ENCODE measurements around the gene FAM131C.
"Not testable (repeated sequence)": the region's sequence is repeated elsewhere in the genome, so short reads cannot be mapped to it uniquely, and the experiment has no call there.

The FAM131C gene

DNA sequence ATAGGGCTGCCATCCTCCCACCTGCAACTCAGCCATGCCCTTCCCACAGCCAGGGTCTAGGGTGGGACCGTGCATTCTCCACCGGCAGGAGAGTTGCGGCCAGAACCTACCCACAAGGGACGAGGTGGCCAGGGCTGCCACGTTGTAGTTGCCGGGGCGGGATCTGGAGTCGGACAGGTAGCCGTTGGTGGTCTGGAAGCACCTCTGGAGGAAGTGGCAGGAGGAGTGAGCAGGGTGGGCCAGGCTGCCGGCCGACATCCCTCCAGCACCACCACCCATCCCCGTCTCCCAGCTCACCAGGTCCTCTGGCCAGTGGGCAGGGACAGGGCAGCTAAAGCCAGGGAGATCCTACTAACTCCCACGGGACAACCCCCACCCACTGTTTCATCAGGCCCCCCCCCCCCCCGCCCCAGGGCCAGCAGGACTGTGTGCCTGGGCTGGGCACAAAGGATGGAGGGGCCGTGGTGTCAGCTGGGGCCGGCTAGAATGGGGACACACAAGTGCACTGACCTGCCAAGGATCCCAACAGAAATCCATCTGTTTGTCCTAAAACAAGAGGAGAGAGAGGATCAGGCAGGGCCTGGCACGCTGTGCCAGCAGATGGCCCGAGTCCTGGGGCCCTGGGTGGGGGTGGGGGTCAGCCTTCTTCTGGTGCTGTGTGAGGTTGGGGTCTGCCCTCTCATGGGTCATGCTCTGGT, 11.3 kb downstream of the FAM131C start:
- WGBS (ENCODE audit: insufficient coverage) = 83% methylated on average over 3 of the region's 18 CpGs
- H3K27ac ChIP-seq (ENCODE audit: insufficient read depth in 1 of 2, low read depth in 1 of 2, low read length in 2 of 2, poor library complexity in 1 of 2, severe bottlenecking in 2 of 2); CTCF ChIA-PET; DNase-seq; POLR2A ChIA-PET; H3K4me1 ChIP-seq (ENCODE audit: control extremely low read depth in 1 of 4, control insufficient read depth in 4 of 4, insufficient read depth in 4 of 4, low read length in 3 of 4); H3K36me3 ChIP-seq (ENCODE audit: control insufficient read depth in 4 of 4, insufficient read depth in 4 of 4, low read length in 3 of 4); H3K4me3 ChIP-seq (ENCODE audit: control insufficient read depth in 1 of 7, extremely low read depth in 1 of 7, insufficient read depth in 4 of 7, low read depth in 2 of 7, low read length in 6 of 7); H3K9me3 ChIP-seq (ENCODE audit: control extremely low read depth in 1 of 5, control insufficient read depth in 4 of 5, insufficient read depth in 2 of 5, low read depth in 1 of 5, low read length in 4 of 5): not testable (repeated sequence)
- H3K27me3 ChIP-seq (replicated peaks in 2 of 5; ENCODE audit: control insufficient read depth in 4 of 5, insufficient read depth in 5 of 5, low read length in 4 of 5) = peaks cover 0 to 22% (median 8%) of the 10 kb centered on the region in 5 experiments

DNA sequence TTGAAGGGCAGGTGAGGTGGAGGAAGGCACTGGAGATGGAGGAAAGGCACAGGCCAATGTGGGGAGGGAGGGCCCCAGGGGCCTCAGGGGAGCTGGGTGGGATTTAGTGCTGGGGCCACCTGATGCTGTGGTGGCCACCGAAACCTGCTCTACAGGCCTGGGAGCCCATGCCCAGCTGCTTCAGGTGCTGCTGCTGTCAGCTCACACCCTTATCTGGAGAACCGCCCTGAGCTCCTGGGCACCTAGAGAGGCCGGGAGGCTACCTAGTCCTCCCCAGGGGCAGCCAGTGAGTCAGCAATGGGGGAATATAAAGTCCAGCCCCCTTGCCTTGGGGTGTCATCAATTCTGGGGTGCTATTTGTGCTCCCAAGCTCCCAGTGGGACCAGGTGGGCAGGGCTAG, 12.2 kb downstream of the FAM131C start:
- no peak for DNase-seq
- ChIA-PET CTCF (no interaction called here), POLR2A (no interaction called here)
- Histone ChIP-seq H3K27me3 (replicated peaks in 2 of 5; ENCODE audit: control insufficient read depth in 4 of 5, insufficient read depth in 5 of 5, low read length in 4 of 5) (peaks cover 0 to 22% (median 8%) of the 10 kb centered on the region in 5 experiments), H3K27ac (ENCODE audit: insufficient read depth in 1 of 2, low read depth in 1 of 2, low read length in 2 of 2, poor library complexity in 1 of 2, severe bottlenecking in 2 of 2) (no peak overlapping the region), H3K36me3 (ENCODE audit: control insufficient read depth in 4 of 4, insufficient read depth in 4 of 4, low read length in 3 of 4) (no peaks in the 10 kb centered on the region), H3K4me3 (ENCODE audit: control insufficient read depth in 1 of 7, extremely low read depth in 1 of 7, insufficient read depth in 4 of 7, low read depth in 2 of 7, low read length in 6 of 7) (no peak overlapping the region), H3K4me1 (ENCODE audit: control extremely low read depth in 1 of 4, control insufficient read depth in 4 of 4, insufficient read depth in 4 of 4, low read length in 3 of 4) (peaks cover 0 to 7% (median 2%) of the 10 kb centered on the region in 4 experiments), H3K9me3 (ENCODE audit: control extremely low read depth in 1 of 5, control insufficient read depth in 4 of 5, insufficient read depth in 2 of 5, low read depth in 1 of 5, low read length in 4 of 5) (no peaks in the 10 kb centered on the region)
- WGBS (ENCODE audit: insufficient coverage) = 100% methylated on average over 3 of the region's 3 CpGs

GRCh38 chr1:16058394-16059120, 14.9 kb downstream of the FAM131C start:
- H3K27me3 ChIP-seq (replicated peaks in 2 of 5; ENCODE audit: control insufficient read depth in 4 of 5, insufficient read depth in 5 of 5, low read length in 4 of 5); H3K4me3 ChIP-seq (ENCODE audit: control insufficient read depth in 1 of 7, extremely low read depth in 1 of 7, insufficient read depth in 4 of 7, low read depth in 2 of 7, low read length in 6 of 7); DNase-seq; H3K27ac ChIP-seq (ENCODE audit: insufficient read depth in 1 of 2, low read depth in 1 of 2, low read length in 2 of 2, poor library complexity in 1 of 2, severe bottlenecking in 2 of 2); H3K9me3 ChIP-seq (ENCODE audit: control extremely low read depth in 1 of 5, control insufficient read depth in 4 of 5, insufficient read depth in 2 of 5, low read depth in 1 of 5, low read length in 4 of 5); H3K36me3 ChIP-seq (ENCODE audit: control insufficient read depth in 4 of 4, insufficient read depth in 4 of 4, low read length in 3 of 4): not testable (repeated sequence)
- WGBS (ENCODE audit: insufficient coverage) = 91% methylated on average over 4 of the region's 20 CpGs
- peaks cover 0 to 13% (median 7%) of the 10 kb centered on the region in 4 experiments for H3K4me1 ChIP-seq (ENCODE audit: control extremely low read depth in 1 of 4, control insufficient read depth in 4 of 4, insufficient read depth in 4 of 4, low read length in 3 of 4)
- ChIA-PET CTCF (interaction anchor here (1.2 kb wide), 1 partner anchor 48 kb away, joined by 5 read pairs; no protein-coding TSS in a partner anchor), POLR2A (interaction anchor here (0.6 kb wide), 1 partner anchor 10 kb away, joined by 3 read pairs; no protein-coding TSS in a partner anchor)

DNA sequence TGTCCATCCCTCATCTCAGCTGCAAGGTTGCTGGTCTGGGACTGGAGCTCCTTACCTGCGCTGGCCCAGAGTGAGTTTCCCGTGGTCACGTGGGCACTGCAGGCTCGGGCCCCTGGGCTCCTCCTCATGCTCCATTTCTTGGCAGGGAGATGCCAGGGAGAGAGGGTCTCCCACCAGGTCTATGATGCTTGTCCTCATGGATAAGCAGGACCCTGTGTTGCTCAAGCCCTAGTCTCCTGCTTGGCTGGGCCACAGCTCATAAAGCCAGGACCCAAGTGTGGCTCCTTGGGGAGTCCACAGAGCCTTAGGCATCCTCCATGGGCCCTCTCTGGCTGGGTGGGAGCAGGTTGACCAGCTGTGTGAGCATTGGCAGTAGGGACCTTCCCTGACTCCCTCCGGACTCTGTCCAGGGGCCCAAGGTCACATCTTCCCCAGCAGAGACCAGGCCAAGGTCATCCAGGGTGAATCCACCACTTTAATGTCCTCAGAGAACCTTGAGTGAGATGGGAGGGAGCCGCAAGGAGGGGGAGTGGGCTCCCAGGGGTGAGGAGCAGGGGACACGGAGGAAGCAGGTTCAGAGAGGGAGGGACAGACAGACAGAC, 16.0 kb downstream of the FAM131C start:
- H3K27me3 ChIP-seq (replicated peaks in 2 of 5; ENCODE audit: control insufficient read depth in 4 of 5, insufficient read depth in 5 of 5, low read length in 4 of 5); H3K4me3 ChIP-seq (ENCODE audit: control insufficient read depth in 1 of 7, extremely low read depth in 1 of 7, insufficient read depth in 4 of 7, low read depth in 2 of 7, low read length in 6 of 7); DNase-seq; H3K9me3 ChIP-seq (ENCODE audit: control extremely low read depth in 1 of 5, control insufficient read depth in 4 of 5, insufficient read depth in 2 of 5, low read depth in 1 of 5, low read length in 4 of 5); H3K27ac ChIP-seq (ENCODE audit: insufficient read depth in 1 of 2, low read depth in 1 of 2, low read length in 2 of 2, poor library complexity in 1 of 2, severe bottlenecking in 2 of 2); POLR2A ChIA-PET; H3K36me3 ChIP-seq (ENCODE audit: control insufficient read depth in 4 of 4, insufficient read depth in 4 of 4, low read length in 3 of 4): not testable (repeated sequence)
- CTCF ChIA-PET = interaction anchor here (0.7 to 1.4 kb wide), 7 partner anchors 16 to 242 kb away, joined by 3 to 10 read pairs (median 4); partner anchors contain the start of gene FAM131C
- 83% methylated on average over 4 of the region's 7 CpGs for WGBS (ENCODE audit: insufficient coverage)
- H3K4me1 ChIP-seq (ENCODE audit: control extremely low read depth in 1 of 4, control insufficient read depth in 4 of 4, insufficient read depth in 4 of 4, low read length in 3 of 4) = peaks cover 0 to 13% (median 8%) of the 10 kb centered on the region in 4 experiments

DNA sequence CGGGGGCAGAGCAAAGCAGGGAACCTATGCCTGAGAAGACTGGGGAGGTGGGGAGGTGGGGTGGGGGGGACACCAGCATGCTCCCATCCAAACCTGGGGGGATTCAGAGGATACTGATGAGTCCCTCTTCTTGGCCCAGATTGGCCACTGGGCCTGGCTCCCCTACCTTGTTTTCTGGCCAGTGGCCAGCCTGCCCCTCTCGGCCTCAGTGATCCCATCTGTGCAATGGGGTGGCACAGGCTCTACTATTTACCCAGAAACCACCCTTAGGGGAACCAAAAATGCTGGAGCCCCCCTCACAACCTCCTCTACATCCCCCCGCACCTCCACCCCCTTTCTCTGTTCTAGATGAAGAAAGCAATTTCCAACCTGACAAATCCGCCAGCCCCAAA, 16.9 kb downstream of the FAM131C start:
- WGBS (ENCODE audit: insufficient coverage) = 80% methylated on average over 1 of the region's 4 CpGs
- H3K4me1 ChIP-seq (ENCODE audit: control extremely low read depth in 1 of 4, control insufficient read depth in 4 of 4, insufficient read depth in 4 of 4, low read length in 3 of 4) = peaks cover 0 to 13% (median 8%) of the 10 kb centered on the region in 4 experiments
- H3K36me3 ChIP-seq (ENCODE audit: control insufficient read depth in 4 of 4, insufficient read depth in 4 of 4, low read length in 3 of 4); H3K4me3 ChIP-seq (ENCODE audit: control insufficient read depth in 1 of 7, extremely low read depth in 1 of 7, insufficient read depth in 4 of 7, low read depth in 2 of 7, low read length in 6 of 7); POLR2A ChIA-PET; H3K27me3 ChIP-seq (replicated peaks in 2 of 5; ENCODE audit: control insufficient read depth in 4 of 5, insufficient read depth in 5 of 5, low read length in 4 of 5); H3K9me3 ChIP-seq (ENCODE audit: control extremely low read depth in 1 of 5, control insufficient read depth in 4 of 5, insufficient read depth in 2 of 5, low read depth in 1 of 5, low read length in 4 of 5); H3K27ac ChIP-seq (ENCODE audit: insufficient read depth in 1 of 2, low read depth in 1 of 2, low read length in 2 of 2, poor library complexity in 1 of 2, severe bottlenecking in 2 of 2); DNase-seq: not testable (repeated sequence)
- CTCF ChIA-PET = interaction anchor here (1.1 to 1.4 kb wide), 4 partner anchors 19 to 242 kb away, joined by 3 to 10 read pairs (median 6); no protein-coding TSS in a partner anchor

DNA sequence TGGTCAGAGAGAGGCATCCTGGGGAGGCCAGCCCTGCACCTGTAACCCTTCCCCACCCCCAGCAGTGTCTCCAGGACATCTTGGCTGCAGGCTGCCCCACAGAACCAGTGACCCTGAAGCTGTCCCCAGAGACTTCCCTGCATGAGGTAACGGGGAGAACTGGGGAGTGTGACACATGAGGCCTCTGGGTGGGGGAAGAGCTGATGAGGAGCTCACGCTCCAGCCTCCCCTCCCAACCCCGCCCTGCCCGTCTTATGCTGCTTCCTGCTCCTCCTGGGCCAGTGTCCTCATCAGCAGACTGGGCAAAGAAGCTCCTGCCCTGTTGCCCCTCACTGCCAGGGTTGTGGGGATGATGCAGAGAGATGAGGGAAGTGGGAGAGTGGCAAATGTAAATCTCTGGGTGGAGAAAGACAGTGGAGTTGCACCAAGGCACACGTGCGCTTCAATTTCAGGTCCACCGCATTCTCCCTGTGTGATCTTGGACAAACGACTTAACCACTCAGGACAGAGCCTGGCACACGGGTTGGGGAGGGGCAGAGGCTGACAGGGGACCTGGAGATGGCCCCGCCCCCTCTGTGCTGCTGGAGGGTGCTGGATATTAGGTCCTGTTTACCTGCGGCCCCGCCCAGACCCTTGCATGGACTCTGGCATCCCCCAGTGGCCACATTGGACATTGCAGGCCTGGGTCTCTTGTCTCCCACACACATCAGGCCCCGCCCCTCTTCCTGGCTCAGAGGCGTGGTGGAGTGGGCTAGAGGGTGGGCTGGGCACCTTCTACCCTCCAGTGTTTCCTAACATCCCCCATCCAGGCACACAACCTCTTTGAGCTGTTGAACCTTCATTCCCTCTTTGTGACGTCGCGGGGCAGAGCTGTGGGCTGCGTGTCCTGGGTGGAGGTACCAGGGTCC, 17.6 kb downstream of the FAM131C start:
- ChIA-PET CTCF (interaction anchor here (0.8 to 3.0 kb wide), 9 partner anchors 11 to 241 kb away, joined by 3 to 18 read pairs (median 4); partner anchors contain the start of genes CLCNKB and SRARP), POLR2A (no interaction called here)

More for the DNA sequence above, 17.6 kb downstream of the FAM131C start:
- Histone ChIP-seq H3K27me3 (replicated peaks in 2 of 5; ENCODE audit: control insufficient read depth in 4 of 5, insufficient read depth in 5 of 5, low read length in 4 of 5) (no peaks in the 10 kb centered on the region), H3K4me1 (ENCODE audit: control extremely low read depth in 1 of 4, control insufficient read depth in 4 of 4, insufficient read depth in 4 of 4, low read length in 3 of 4) (peaks cover 0 to 13% (median 8%) of the 10 kb centered on the region in 4 experiments), H3K9me3 (ENCODE audit: control extremely low read depth in 1 of 5, control insufficient read depth in 4 of 5, insufficient read depth in 2 of 5, low read depth in 1 of 5, low read length in 4 of 5) (no peaks in the 10 kb centered on the region), H3K27ac (ENCODE audit: insufficient read depth in 1 of 2, low read depth in 1 of 2, low read length in 2 of 2, poor library complexity in 1 of 2, severe bottlenecking in 2 of 2) (no peak overlapping the region), H3K36me3 (ENCODE audit: control insufficient read depth in 4 of 4, insufficient read depth in 4 of 4, low read length in 3 of 4) (no peaks in the 10 kb centered on the region), H3K4me3 (ENCODE audit: control insufficient read depth in 1 of 7, extremely low read depth in 1 of 7, insufficient read depth in 4 of 7, low read depth in 2 of 7, low read length in 6 of 7) (no peak overlapping the region)
- 38% methylated on average over 10 of the region's 18 CpGs for WGBS (ENCODE audit: insufficient coverage)
- peak; percentile 89 to 93 (median 90) for DNase-seq

Data from common myeloid progenitor, CD34-positive (primary cell).